PC-9 (cell line): ENCODE data around the gene KIF26B. TPM values are rescaled to one million over a fixed set of nuclear protein-coding genes. Genes with fewer than 3 reads are reported as not detected.

Source experiments
- BruUV-seq: library from RNA; stranded (reverse); fragments of 400-500 nt; replicated peaks from 2 replicates; lab custom pipeline; 2021; lab: Mats Ljungman, UMichigan
- CTCF ChIA-PET: fragments of 300-600 bp; sonication (Branson Sonifier 250); formaldehyde crosslinking; loops from one replicate; lab custom pipeline; 2022; ENCODE audit warnings: antibody characterized with exemption; lab: Charles Lee
- POLR2A ChIA-PET: fragments of 300-600 bp; sonication (Branson Sonifier 250); formaldehyde crosslinking; loops from one replicate; lab custom pipeline; 2022; ENCODE audit warnings: antibody characterized with exemption; ENCODE audit not compliant: unreplicated experiment; lab: Charles Lee
- DNase-seq, 2 experiments: peaks; one replicate each; pipeline versions ENCODE4 v3.0.0 to v3.0.0-alpha.2; 2015 to 2022; ENCODE audit warnings: mixed read lengths in 1 of 2
- H2AFZ ChIP-seq: fragments of 200-600 bp; sonication (generic); 2 replicates; pipeline ENCODE4 v1.8.1; 2017; ENCODE audit warnings: antibody characterized with exemption
- H3F3A ChIP-seq: fragments of 200-600 bp; sonication (generic); 2 replicates; pipeline ENCODE4 v1.8.1; 2017; ENCODE audit warnings: antibody characterized with exemption, mild to moderate bottlenecking, low read depth; ENCODE audit not compliant: insufficient read depth
- H3K27ac ChIP-seq: fragments of 200-600 bp; sonication (generic); 2 replicates; pipeline ENCODE4 v1.6.1; 2016; ENCODE audit warnings: mixed run types
- H3K27me3 ChIP-seq: fragments of 200-600 bp; sonication (generic); 2 replicates; pipeline ENCODE4 v1.6.1; 2016; ENCODE audit warnings: low read depth, mixed run types; ENCODE audit not compliant: insufficient read depth
- H3K36me3 ChIP-seq: fragments of 200-600 bp; sonication (generic); 2 replicates; pipeline ENCODE4 v1.6.1; 2016; ENCODE audit warnings: low read depth, mixed run types
- H3K4me1 ChIP-seq: fragments of 200-600 bp; sonication (generic); replicated peaks from 2 replicates; pipeline ENCODE4 v1.6.1; 2016; ENCODE audit warnings: mixed run types; ENCODE audit not compliant: insufficient read depth
- H3K4me2 ChIP-seq: fragments of 200-600 bp; sonication (generic); 2 replicates; pipeline ENCODE4 v1.6.1; 2017; ENCODE audit warnings: mixed run types
- H3K4me3 ChIP-seq: fragments of 200-600 bp; sonication (generic); 2 replicates; pipeline ENCODE4 v1.6.1; 2016; ENCODE audit warnings: mixed run types
- H3K79me2 ChIP-seq: fragments of 200-600 bp; sonication (generic); 2 replicates; pipeline ENCODE4 v1.6.1; 2017; ENCODE audit warnings: low read depth, mixed run types
- H3K9me2 ChIP-seq: fragments of 200-600 bp; sonication (generic); 2 replicates; pipeline ENCODE4 v1.8.1; 2017; ENCODE audit warnings: mild to moderate bottlenecking; ENCODE audit not compliant: insufficient read depth
- H3K9me3 ChIP-seq: fragments of 200-600 bp; sonication (generic); 2 replicates; pipeline ENCODE4 v1.8.1; 2016; ENCODE audit warnings: low read depth; ENCODE audit not compliant: insufficient read depth
- H4K20me1 ChIP-seq: fragments of 200-600 bp; sonication (generic); 2 replicates; pipeline ENCODE4 v1.8.1; 2017; ENCODE audit not compliant: insufficient read depth
- CTCF ChIP-seq: fragments of 200-600 bp; sonication (generic); conservative IDR thresholded peaks from 2 replicates; pipeline ENCODE4 v1.6.1; 2017; ENCODE audit warnings: mixed run types, antibody characterized with exemption, mild to moderate bottlenecking, moderate library complexity
- EZH2 ChIP-seq: fragments of 200-600 bp; sonication (generic); IDR thresholded peaks from 2 replicates; pipeline ENCODE4 v1.8.0; 2017; ENCODE audit warnings: antibody characterized with exemption, low read depth
- intact Hi-C: fragments of 100-400 bp; cut with micrococcal nuclease; formaldehyde crosslinking; loops from one replicate; pipeline ENCODE4 v1.10.0; 2022; ENCODE audit not compliant: unreplicated experiment
- total RNA-seq: library from RNA; stranded (reverse); gene quantifications from 2 replicates; pipeline ENCODE4 v1.2.3, GENCODE V29; 2021

The KIF26B gene
- total RNA-seq, 1 experiment from 2014 or later, result 0.11 TPM

- no peak for TF ChIP-seq CTCF
- no peak for TF ChIP-seq EZH2
- no peak overlapping the region for H2AFZ ChIP-seq
- no peaks in the 10 kb centered on the region for H3K79me2 ChIP-seq
- no peaks in the 10 kb centered on the region for H3K9me3 ChIP-seq
- POLR2A ChIA-PET, result no interaction called here
- no peaks in the 10 kb centered on the region for H4K20me1 ChIP-seq
- no peak overlapping the region for H3K4me3 ChIP-seq
- H3K9me2 ChIP-seq, result no peaks in the 10 kb centered on the region
- no peak overlapping the region for H3K4me2 ChIP-seq
- peaks cover 96% of the 10 kb centered on the region for H3K27me3 ChIP-seq
- no peak for DNase-seq
- CTCF ChIA-PET, result no interaction called here
- H3K27ac ChIP-seq, result no peak overlapping the region
- intact Hi-C loops, result no loop called here
- H3K4me1 ChIP-seq, result peaks cover 4% of the 10 kb centered on the region; the same call in 1 of the 2 replicates
- H3K36me3 ChIP-seq, result no peaks in the 10 kb centered on the region
- BruUV-seq, result no TSS peak
- H3F3A ChIP-seq, result no peaks in the 10 kb centered on the region
Measured at GRCh38 chr1:245160741-245161400, 6.1 kb downstream of the KIF26B start.

DNA sequence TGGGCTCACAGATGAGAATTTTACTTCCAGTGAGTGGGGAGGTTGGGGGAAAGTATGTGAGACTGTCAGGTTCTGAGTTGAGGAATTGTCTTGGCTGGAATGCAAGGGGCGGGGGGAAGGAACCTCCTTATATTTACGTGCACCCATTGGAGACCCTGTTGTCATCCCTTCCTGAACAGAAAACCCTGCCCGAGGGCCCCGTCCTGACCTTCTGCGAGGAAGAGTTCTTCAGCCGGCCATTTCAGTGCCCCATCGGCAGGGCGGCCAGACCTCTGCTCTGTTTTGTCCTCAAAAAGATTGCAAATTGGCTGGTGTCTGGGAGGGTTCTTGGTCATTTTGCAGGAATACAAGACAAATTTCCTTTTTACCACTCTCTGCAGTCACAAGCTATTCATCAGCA is 7.1 kb downstream of the KIF26B start:
- Histone ChIP-seq H3F3A (no peaks in the 10 kb centered on the region), H3K9me3 (no peaks in the 10 kb centered on the region), H3K4me3 (no peak overlapping the region), H3K27ac (no peak overlapping the region), H3K36me3 (no peaks in the 10 kb centered on the region), H3K4me2 (no peak overlapping the region), H3K27me3 (peaks cover 98% of the 10 kb centered on the region), H4K20me1 (no peaks in the 10 kb centered on the region), H3K4me1 (no peaks in the 10 kb centered on the region), H3K79me2 (no peaks in the 10 kb centered on the region), H2AFZ (no peak overlapping the region), H3K9me2 (no peaks in the 10 kb centered on the region)
- POLR2A ChIA-PET, result no interaction called here
- DNase-seq, result no peak
- BruUV-seq, result no TSS peak
- CTCF ChIA-PET, result no interaction called here
- intact Hi-C loops, result no loop called here
- no peak for TF ChIP-seq CTCF
- no peak for TF ChIP-seq EZH2

GRCh38 chr1:245166471-245166885 is 11.7 kb downstream of the KIF26B start:
- no peak overlapping the region for H2AFZ ChIP-seq
- BruUV-seq, result no TSS peak
- no peak overlapping the region for H3K27ac ChIP-seq
- no peak overlapping the region for H3K4me2 ChIP-seq
- no peaks in the 10 kb centered on the region for H3K79me2 ChIP-seq
- intact Hi-C loops, result no loop called here
- no peaks in the 10 kb centered on the region for H3K9me3 ChIP-seq
- peaks cover 98% of the 10 kb centered on the region for H3K27me3 ChIP-seq
- no peaks in the 10 kb centered on the region for H3K9me2 ChIP-seq
- no peak for DNase-seq
- H4K20me1 ChIP-seq, result no peaks in the 10 kb centered on the region
- H3K36me3 ChIP-seq, result no peaks in the 10 kb centered on the region
- CTCF ChIA-PET, result no interaction called here
- no peaks in the 10 kb centered on the region for H3F3A ChIP-seq
- POLR2A ChIA-PET, result no interaction called here
- TF ChIP-seq EZH2 (no peak), CTCF (no peak)
- H3K4me1 ChIP-seq, result no peaks in the 10 kb centered on the region
- no peak overlapping the region for H3K4me3 ChIP-seq
